Measurements from ENCODE around the gene COL28A1. TPM values are rescaled to one million over a fixed set of nuclear protein-coding genes. Genes with fewer than 3 reads are reported as not detected.

Gene COL28A1
- polyA plus RNA-seq, 1 donor (not counting 4 experiments of a cell fraction or from before 2014, with no cell fraction given) = 0.13 TPM

- Histone ChIP-seq H3K9me1 (ENCODE audit: control insufficient read depth, extremely low read depth, insufficient read depth, low read length) (no peaks in the 10 kb centered on the region), H3K27ac (ENCODE audit: control insufficient read depth, insufficient read depth, low read length) (no peak overlapping the region), H3K9ac (ENCODE audit: control insufficient read depth, extremely low read depth, insufficient read depth, low read length) (no peak overlapping the region), H3K4me3 (ENCODE audit: control insufficient read depth in 2 of 3, extremely low read depth in 1 of 3, insufficient read depth in 2 of 3, low read depth in 1 of 3, low read length in 3 of 3) (no peak overlapping the region), H3K4me2 (ENCODE audit: control insufficient read depth, extremely low read depth, insufficient read depth, low read depth, low read length) (no peak overlapping the region), H3K9me3 (ENCODE audit: control insufficient read depth, low read depth, low read length) (no peaks in the 10 kb centered on the region), H3K79me2 (ENCODE audit: control insufficient read depth, insufficient read depth, low read length) (no peaks in the 10 kb centered on the region), H3K36me3 (ENCODE audit: control insufficient read depth in 2 of 2, extremely low read depth in 1 of 2, insufficient read depth in 2 of 2, low read length in 2 of 2) (no peaks in the 10 kb centered on the region), H4K20me1 (ENCODE audit: control insufficient read depth, extremely low read depth, insufficient read depth, low read length) (no peaks in the 10 kb centered on the region), H3K4me1 (ENCODE audit: control insufficient read depth, extremely low read depth, insufficient read depth, low read length) (peaks cover 15% of the 10 kb centered on the region), H3K27me3 (ENCODE audit: control insufficient read depth, extremely low read depth, insufficient read depth, low read length) (no peaks in the 10 kb centered on the region), H2AFZ (ENCODE audit: control insufficient read depth, low read length) (no peak overlapping the region)
- TF ChIP-seq CTCF (optimal IDR thresholded peaks at IDR 0.05 in 1 of 3, IDR thresholded peaks at IDR 0.05 in 1 of 3, conservative IDR thresholded peaks at IDR 0.05 in 1 of 3; ENCODE audit: extremely low read depth in 1 of 3, insufficient read depth in 2 of 3, low read length in 3 of 3) (no peak), EZH2 (IDR thresholded peaks at IDR 0.05; ENCODE audit: low read length) (no peak)
- DNase-seq (ENCODE audit: low read depth, low spot score) (peak; percentile 42), FAIRE-seq (no peak)
- dilution Hi-C loops (cut with MboI; ENCODE audit: extremely low pct_ligation_motif_present, low sequenced_read_pairs) = no loop called here
Measured at GRCh38 chr7:7354674-7355073, 181.0 kb downstream of the COL28A1 start.

- Histone ChIP-seq H3K27me3 (ENCODE audit: control insufficient read depth, extremely low read depth, insufficient read depth, low read length) (no peaks in the 10 kb centered on the region), H3K9ac (ENCODE audit: control insufficient read depth, extremely low read depth, insufficient read depth, low read length) (no peak overlapping the region), H3K4me3 (ENCODE audit: control insufficient read depth in 2 of 3, extremely low read depth in 1 of 3, insufficient read depth in 2 of 3, low read depth in 1 of 3, low read length in 3 of 3) (no peak overlapping the region), H3K4me2 (ENCODE audit: control insufficient read depth, extremely low read depth, insufficient read depth, low read depth, low read length) (peak overlapping the region; percentile 68), H3K36me3 (ENCODE audit: control insufficient read depth in 2 of 2, extremely low read depth in 1 of 2, insufficient read depth in 2 of 2, low read length in 2 of 2) (no peaks in the 10 kb centered on the region), H3K79me2 (ENCODE audit: control insufficient read depth, insufficient read depth, low read length) (no peaks in the 10 kb centered on the region), H3K9me3 (ENCODE audit: control insufficient read depth, low read depth, low read length) (no peaks in the 10 kb centered on the region), H3K4me1 (ENCODE audit: control insufficient read depth, extremely low read depth, insufficient read depth, low read length) (peaks cover 15% of the 10 kb centered on the region), H4K20me1 (ENCODE audit: control insufficient read depth, extremely low read depth, insufficient read depth, low read length) (no peaks in the 10 kb centered on the region), H3K9me1 (ENCODE audit: control insufficient read depth, extremely low read depth, insufficient read depth, low read length) (no peaks in the 10 kb centered on the region), H3K27ac (ENCODE audit: control insufficient read depth, insufficient read depth, low read length) (no peak overlapping the region), H2AFZ (ENCODE audit: control insufficient read depth, low read length) (peak overlapping the region; percentile 59)
- peak; percentile 97 for FAIRE-seq
- TF ChIP-seq EZH2 (IDR thresholded peaks at IDR 0.05; ENCODE audit: low read length) (no peak), CTCF (optimal IDR thresholded peaks at IDR 0.05 in 1 of 3, IDR thresholded peaks at IDR 0.05 in 1 of 3, conservative IDR thresholded peaks at IDR 0.05 in 1 of 3; ENCODE audit: extremely low read depth in 1 of 3, insufficient read depth in 2 of 3, low read length in 3 of 3) (peak; percentile 51 to 78 (median 70))
- DNase-seq (ENCODE audit: low read depth, low spot score) = no peak
- dilution Hi-C loops (cut with MboI; ENCODE audit: extremely low pct_ligation_motif_present, low sequenced_read_pairs) = no loop called here
Measured at GRCh38 chr7:7352845-7353244, 182.8 kb downstream of the COL28A1 start.
